GM21390 (cell line): Measurements from ENCODE around the gene PDK4.
"Not testable (repeated sequence)": the region's sequence is repeated elsewhere in the genome, so short reads cannot be mapped to it uniquely, and the experiment has no call there.

Experiments used
- ATAC-seq: cut with Tn5 transposase; IDR thresholded peaks from one replicate; pipeline ENCODE4 v1.9.1; 2021; ENCODE audit not compliant: unreplicated experiment

Gene PDK4

GRCh38 chr7:95605275-95605674 lies 9.0 kb upstream of the PDK4 start:
- no peak for ATAC-seq

- not testable (repeated sequence) for ATAC-seq
These were observed 8.5 kb upstream of the PDK4 start for GRCh38 chr7:95604811-95605210.

GRCh38 chr7:95604397-95604796 lies 8.1 kb upstream of the PDK4 start:
- not testable (repeated sequence) for ATAC-seq

- no peak for ATAC-seq
These were observed 6.1 kb upstream of the PDK4 start for GRCh38 chr7:95602421-95602820.

DNA sequence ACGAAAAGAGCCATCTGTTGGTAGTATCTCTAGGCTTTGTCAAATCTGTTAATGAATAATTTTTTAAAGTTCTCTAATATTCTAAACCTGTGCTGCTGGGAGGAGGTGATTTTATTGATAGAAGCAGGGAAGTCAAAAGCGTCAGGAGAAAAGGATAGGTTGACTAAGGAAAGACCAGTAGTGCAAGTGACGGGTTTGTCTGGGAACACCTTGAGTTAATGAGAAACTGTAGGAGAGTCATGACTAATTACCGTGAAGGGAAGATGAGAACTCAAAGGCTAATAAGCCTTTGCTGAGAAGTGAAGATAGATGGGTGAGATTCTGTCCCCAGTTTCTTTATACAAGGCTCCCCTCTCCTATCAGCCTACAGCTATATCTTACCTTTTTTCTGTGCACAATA lies 5.0 kb upstream of the PDK4 start:
- ATAC-seq: no peak

- ATAC-seq: no peak
These were observed 2.8 kb upstream of the PDK4 start for GRCh38 chr7:95599069-95599468.

DNA sequence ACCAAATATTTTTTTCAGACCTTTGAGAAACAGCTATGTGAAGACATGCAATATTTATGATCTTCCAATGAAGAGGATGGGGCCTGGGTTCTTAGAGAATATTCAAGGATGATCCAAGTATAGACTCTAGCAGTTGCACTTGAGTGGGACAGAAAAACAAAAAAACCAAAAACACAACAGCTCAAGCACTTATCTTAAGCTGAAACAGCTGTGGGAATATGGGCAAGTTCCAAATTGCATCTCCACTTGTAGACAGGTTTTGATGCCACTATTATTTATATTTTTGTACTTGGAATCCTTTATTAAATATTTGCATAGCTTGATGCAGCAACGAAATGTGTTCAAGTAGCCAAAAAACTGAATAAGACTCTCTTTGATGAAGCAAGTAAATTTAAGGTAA lies 2.2 kb upstream of the PDK4 start:
- ATAC-seq: no peak

DNA sequence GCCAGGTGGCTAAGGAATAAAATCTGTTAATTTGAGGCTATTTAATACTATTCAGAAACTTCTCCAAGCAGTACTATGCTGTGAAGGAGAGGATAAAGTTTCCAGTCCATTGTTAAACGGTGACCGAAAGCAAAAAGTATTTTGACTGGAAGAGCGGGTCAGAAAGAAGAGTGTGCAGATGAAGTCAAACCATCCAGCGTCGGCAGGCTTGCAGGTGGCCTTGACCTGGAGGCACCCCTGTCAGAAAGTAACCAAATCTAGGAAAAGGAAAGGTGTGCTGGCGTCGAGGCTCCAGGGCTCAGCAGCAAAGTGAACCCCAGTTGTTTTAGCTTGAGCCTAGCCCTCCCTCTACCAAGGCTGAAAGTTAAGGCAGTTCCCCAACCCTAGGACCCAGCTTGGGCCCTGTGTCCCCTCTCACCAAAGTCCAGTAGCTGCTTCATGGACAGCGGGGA lies 544 bp downstream of the PDK4 start:
- ATAC-seq: no peak

- no peak for ATAC-seq
These were observed 2.1 kb downstream of the PDK4 start for GRCh38 chr7:95594185-95594584.

DNA sequence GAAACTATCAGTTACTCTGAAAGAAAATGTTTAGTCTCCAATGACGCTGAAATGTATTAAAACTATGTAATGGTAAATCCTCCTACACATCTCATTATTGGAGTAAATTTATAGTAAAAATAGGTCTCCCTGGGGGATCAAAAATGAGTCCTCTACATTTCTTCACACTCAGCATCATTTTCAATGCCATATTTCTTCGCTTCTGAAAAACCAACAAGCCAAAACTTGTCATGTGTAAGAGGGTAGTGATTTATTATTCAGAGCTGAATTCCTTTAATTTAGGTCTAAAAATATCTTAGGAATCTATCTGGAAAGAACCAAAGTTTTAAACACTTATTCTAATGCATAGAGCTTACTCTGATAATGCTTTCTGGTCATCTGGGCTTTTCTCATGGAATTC lies 3.0 kb downstream of the PDK4 start:
- no peak for ATAC-seq

DNA sequence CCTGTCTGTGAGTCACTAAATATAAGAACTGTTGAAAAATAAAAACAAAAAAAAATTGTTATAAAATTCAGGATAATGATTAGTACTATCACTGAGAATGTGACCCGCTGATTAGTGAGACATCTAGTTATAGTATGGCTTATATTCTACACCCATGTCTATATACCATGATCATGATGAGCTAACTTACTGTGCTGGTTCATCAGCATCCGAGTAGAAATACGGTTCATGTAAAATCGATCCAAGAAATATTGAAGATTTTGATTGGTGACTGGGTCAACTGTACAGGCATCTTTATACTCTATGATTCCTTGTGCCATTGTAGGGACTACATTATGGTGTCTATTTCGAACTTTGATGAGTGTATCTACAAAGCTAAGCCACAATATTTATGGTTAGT lies 3.7 kb downstream of the PDK4 start:
- no peak for ATAC-seq

- ATAC-seq: no peak
These were observed 5.7 kb downstream of the PDK4 start for GRCh38 chr7:95590387-95591248.

GRCh38 chr7:95589766-95590165 lies 6.5 kb downstream of the PDK4 start:
- no peak for ATAC-seq

GRCh38 chr7:95589031-95589430 lies 7.3 kb downstream of the PDK4 start:
- no peak for ATAC-seq

GRCh38 chr7:95586951-95587301 lies 9.4 kb downstream of the PDK4 start:
- ATAC-seq: no peak

DNA sequence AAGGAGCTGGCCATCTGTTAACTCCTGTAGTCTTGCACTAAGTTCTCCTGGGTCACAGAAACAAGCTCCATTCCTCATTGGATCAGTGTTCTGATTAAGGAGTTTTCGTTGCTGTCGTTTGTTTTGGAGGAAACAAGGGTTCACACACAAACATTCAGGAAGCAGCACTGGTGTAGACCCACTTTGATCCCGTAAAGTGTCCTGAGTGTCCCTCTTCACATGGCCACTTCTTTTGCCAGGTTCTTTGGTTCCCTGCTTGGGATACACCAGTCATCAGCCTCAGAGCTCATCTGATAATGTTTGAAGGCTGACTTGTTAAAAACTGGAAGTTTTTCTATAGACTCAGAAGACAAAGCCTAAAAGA lies 10.9 kb downstream of the PDK4 start:
- ATAC-seq: no peak

GRCh38 chr7:95584769-95585425 lies 11.4 kb downstream of the PDK4 start:
- ATAC-seq: no peak

DNA sequence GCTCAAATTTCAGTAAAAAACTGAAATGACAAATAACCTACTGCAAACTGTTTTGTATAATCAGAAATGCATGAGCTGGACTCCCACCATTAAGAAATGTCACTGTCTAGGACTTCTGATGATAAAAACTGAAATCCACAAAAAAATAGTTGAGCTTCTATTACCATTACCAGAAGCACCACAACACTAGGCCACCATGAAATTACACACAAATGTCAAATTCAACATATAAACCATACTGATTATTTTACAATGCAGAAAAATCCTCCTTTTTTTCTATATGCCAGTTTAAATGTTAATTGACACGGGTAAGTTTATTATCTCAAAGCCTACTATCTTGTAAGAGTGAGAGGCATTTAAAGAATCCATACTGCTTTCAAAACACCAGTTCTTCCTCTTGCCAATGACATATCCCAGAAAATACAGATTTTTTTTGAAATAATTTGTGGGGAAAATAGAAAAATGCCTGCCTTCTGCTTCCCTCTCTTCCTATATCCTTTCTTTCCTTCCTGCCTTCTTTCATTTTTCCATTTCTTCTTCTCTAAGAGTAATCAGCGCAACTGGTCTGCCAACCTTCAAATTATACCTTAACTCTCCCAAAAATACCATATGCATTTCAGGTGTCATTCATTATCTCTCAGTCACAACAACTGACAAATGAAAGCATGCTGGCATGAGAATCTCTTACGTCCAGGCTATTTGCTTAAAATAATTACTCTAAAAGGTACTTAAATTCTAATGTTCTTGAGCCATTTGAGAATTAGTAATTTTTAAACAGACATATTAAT lies 12.3 kb downstream of the PDK4 start:
- no peak for ATAC-seq

DNA sequence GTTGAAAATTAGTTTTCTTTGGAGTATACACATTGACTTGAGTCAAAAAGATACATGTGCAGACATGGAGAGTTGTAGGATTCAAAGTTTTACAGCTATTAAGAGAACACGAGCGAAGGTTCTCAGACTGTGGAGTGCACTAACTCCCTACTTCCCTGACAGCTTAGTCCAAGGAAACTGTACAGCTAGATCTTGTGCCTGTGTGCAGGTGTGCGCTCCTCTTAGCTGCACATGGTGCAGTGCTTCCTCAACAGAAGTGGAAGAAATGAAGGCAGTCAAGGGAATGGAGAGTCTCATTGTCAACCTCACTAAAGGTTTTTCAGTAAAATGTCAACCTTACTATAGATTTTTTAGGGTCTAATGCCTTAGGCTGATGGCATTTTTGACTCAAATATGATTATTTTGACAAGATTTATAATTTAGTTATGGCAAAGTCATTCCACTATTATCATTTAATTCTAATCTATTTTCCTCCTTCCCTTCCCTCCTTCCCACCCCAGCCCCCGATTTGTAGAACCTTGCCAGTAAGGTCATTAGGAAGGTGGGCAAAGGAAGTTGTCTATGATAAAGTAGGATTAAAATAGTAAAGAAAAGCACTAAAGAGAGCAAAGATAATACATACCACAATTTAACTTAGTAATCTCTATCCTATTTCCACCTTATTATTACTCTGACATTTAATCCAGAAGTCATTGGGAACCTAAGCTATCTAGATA lies 13.6 kb downstream of the PDK4 start:
- ATAC-seq: no peak

- ATAC-seq: no peak
These were observed 14.8 kb downstream of the PDK4 start for GRCh38 chr7:95581467-95581866.

- no peak for ATAC-seq
These were observed 17.0 kb downstream of the PDK4 start for GRCh38 chr7:95579318-95579717.
